HUDEP-2 (cell line): ENCODE results near the gene TKFC.
"Not testable (repeated sequence)": the region's sequence is repeated elsewhere in the genome, so short reads cannot be mapped to it uniquely, and the experiment has no call there.

Source experiments
- DNase-seq, 76 experiments: peaks; one replicate each; lab custom pipeline; 2025; ENCODE audit not compliant: unreplicated experiment in 76 of 76; lab: John Stamatoyannopoulos, UW

The TKFC gene

GRCh38 chr11:61362542-61362875, 29.5 kb downstream of the TKFC start:
- DNase-seq, result peak in 10 of 76 experiments; percentile 7 to 55 (median 25)

- no peak for DNase-seq
Observed at GRCh38 chr11:61364012-61364675, 31.1 kb downstream of the TKFC start.

- peak in 71 of 76 experiments; percentile 11 to 89 (median 67) for DNase-seq
Observed at GRCh38 chr11:61367406-61367805, 34.4 kb downstream of the TKFC start.

GRCh38 chr11:61368646-61369045, 35.6 kb downstream of the TKFC start:
- no peak for DNase-seq

GRCh38 chr11:61369372-61370348, 36.6 kb downstream of the TKFC start:
- no peak for DNase-seq

GRCh38 chr11:61370349-61371005, 37.4 kb downstream of the TKFC start:
- no peak for DNase-seq

- DNase-seq, result no peak
Observed at GRCh38 chr11:61372659-61373420, 39.8 kb downstream of the TKFC start.

- no peak for DNase-seq
Observed at GRCh38 chr11:61375761-61376108, 42.7 kb downstream of the TKFC start.

- DNase-seq, result no peak
Observed at GRCh38 chr11:61377461-61378160, 44.6 kb downstream of the TKFC start.

- DNase-seq, result no peak
Observed at GRCh38 chr11:61378713-61379313, 45.8 kb downstream of the TKFC start.

- no peak for DNase-seq
Observed at GRCh38 chr11:61380884-61381283, 47.9 kb downstream of the TKFC start.

GRCh38 chr11:61383859-61384258, 50.8 kb downstream of the TKFC start:
- DNase-seq, result not testable (repeated sequence)

- peak in 32 of 76 experiments; percentile 3 to 60 (median 24) for DNase-seq
Observed at GRCh38 chr11:61384271-61385242, 51.5 kb downstream of the TKFC start.

- no peak for DNase-seq
Observed at GRCh38 chr11:61390161-61390560, 57.1 kb downstream of the TKFC start.

- DNase-seq, result peak in 18 of 76 experiments; percentile 3 to 51 (median 12)
Observed at GRCh38 chr11:61392981-61393595, 60.1 kb downstream of the TKFC start.
